GM12801 (cell line): ENCODE data around the gene ZBTB24.

Experiments used
- CTCF ChIP-seq: IDR thresholded peaks from one replicate; pipeline ENCODE4 v1.5.1; 2011; ENCODE audit warnings: control low read depth; ENCODE audit not compliant: insufficient read length; ENCODE audit errors: extremely low read depth

ZBTB24 gene

GRCh38 chr6:109496036-109496772 lies 13.2 kb upstream of the ZBTB24 start:
- TF ChIP-seq CTCF = no peak

- TF ChIP-seq CTCF = no peak
Measured at GRCh38 chr6:109493865-109494264, 10.8 kb upstream of the ZBTB24 start.

- TF ChIP-seq CTCF = no peak
Measured at GRCh38 chr6:109491207-109491938, 8.4 kb upstream of the ZBTB24 start.

- TF ChIP-seq CTCF = no peak
Measured at GRCh38 chr6:109490713-109491112, 7.7 kb upstream of the ZBTB24 start.

GRCh38 chr6:109488001-109488400 lies 5.0 kb upstream of the ZBTB24 start:
- no peak for TF ChIP-seq CTCF

GRCh38 chr6:109486068-109486467 lies 3.0 kb upstream of the ZBTB24 start:
- TF ChIP-seq CTCF = no peak

GRCh38 chr6:109485266-109485935 lies 2.4 kb upstream of the ZBTB24 start:
- TF ChIP-seq CTCF = no peak
